IMR-90 (cell line): ENCODE data around the gene PRKAB1. TPM values are rescaled to one million over a fixed set of nuclear protein-coding genes. Genes with fewer than 3 reads are reported as not detected.
A peak's percentile ranks its signal among the peaks of the same experiment; 100 is the strongest.

Experiments used
- ATAC-seq: fragments of 200-7000 bp; cut with Tn5 transposase; 2 replicates; pipeline ENCODE4 v1.9.1; 2020; ENCODE audit warnings: low read depth, mild to moderate bottlenecking, moderate library complexity
- BruUV-seq: library from RNA; stranded (reverse); fragments of 400-500 nt; replicated peaks from 2 replicates; lab custom pipeline; 2021; lab: Mats Ljungman, UMichigan
- CTCF ChIA-PET: fragments of 300-600 bp; formaldehyde crosslinking; extraction: SDS; loops from one replicate; lab custom pipeline; 2021; ENCODE audit warnings: antibody characterized with exemption; lab: Yijun Ruan, JAX
- POLR2A ChIA-PET: fragments of 300-600 bp; sonication (Branson Sonifier 250); formaldehyde crosslinking; loops from one replicate; lab custom pipeline; 2022; ENCODE audit warnings: antibody characterized with exemption; ENCODE audit not compliant: unreplicated experiment; lab: Charles Lee
- DNase-seq: peaks from one replicate; pipeline ENCODE4 v3.0.0; 2013
- H2AFZ ChIP-seq: replicated peaks from 2 replicates; pipeline ENCODE3; 2013; ENCODE audit warnings: low read length, mild to moderate bottlenecking; ENCODE audit not compliant: poor library complexity
- H2AK5ac ChIP-seq: 2 replicates; pipeline ENCODE4 v1.6.1; 2013; ENCODE audit warnings: low read depth, low read length, inconsistent platforms
- H2AK9ac ChIP-seq: replicated peaks from 2 replicates; pipeline ENCODE3; 2013; ENCODE audit warnings: mild to moderate bottlenecking, low read depth, low read length, moderate library complexity; ENCODE audit not compliant: poor library complexity
- H2BK120ac ChIP-seq: 2 replicates; pipeline ENCODE4 v1.6.1; 2013; ENCODE audit warnings: low read depth, low read length, inconsistent platforms
- H2BK15ac ChIP-seq: 3 replicates; pipeline ENCODE4 v1.6.1; 2013; ENCODE audit warnings: low read depth, low read length, inconsistent platforms
- H2BK20ac ChIP-seq: 2 replicates; pipeline ENCODE4 v1.6.1; 2013; ENCODE audit warnings: low read depth, mild to moderate bottlenecking, inconsistent platforms, low read length, moderate library complexity
- H2BK5ac ChIP-seq: 2 replicates; pipeline ENCODE4 v1.6.1; 2013; ENCODE audit warnings: mild to moderate bottlenecking, low read depth, low read length, inconsistent platforms; ENCODE audit not compliant: poor library complexity, severe bottlenecking
- H3K14ac ChIP-seq: replicated peaks from 2 replicates; pipeline ENCODE4 v1.6.1; 2013; ENCODE audit warnings: low read depth, low read length, inconsistent platforms
- H3K18ac ChIP-seq: 2 replicates; pipeline ENCODE4 v1.6.1; 2013; ENCODE audit warnings: low read depth, low read length, control low read depth
- H3K23ac ChIP-seq: 2 replicates; pipeline ENCODE4 v1.6.1; 2013; ENCODE audit warnings: low read depth, low read length, inconsistent platforms
- H3K27ac ChIP-seq: 2 replicates; pipeline ENCODE4 v1.5.1; 2013; ENCODE audit warnings: mild to moderate bottlenecking, control low read depth, low read length; ENCODE audit not compliant: insufficient read depth
- H3K27me3 ChIP-seq: 2 replicates; pipeline ENCODE4 v1.6.1; 2013; ENCODE audit warnings: low read length; ENCODE audit not compliant: control insufficient read depth, insufficient read depth
- H3K36me3 ChIP-seq: 2 replicates; pipeline ENCODE4 v1.6.1; 2013; ENCODE audit warnings: low read length, mixed read lengths; ENCODE audit not compliant: control insufficient read depth, insufficient read depth
- H3K4ac ChIP-seq: 2 replicates; pipeline ENCODE4 v1.6.1; 2013; ENCODE audit warnings: low read depth, low read length, inconsistent platforms
- H3K4me1 ChIP-seq: 2 replicates; pipeline ENCODE4 v1.6.1; 2013; ENCODE audit warnings: low read length, mixed read lengths; ENCODE audit not compliant: control insufficient read depth, insufficient read depth
- H3K4me2 ChIP-seq: 2 replicates; pipeline ENCODE4 v1.6.1; 2013; ENCODE audit warnings: low read depth, mild to moderate bottlenecking, control low read depth, low read length, moderate library complexity
- H3K4me3 ChIP-seq: 2 replicates; pipeline ENCODE4 v1.5.1; 2013; ENCODE audit warnings: low read depth, mild to moderate bottlenecking, control low read depth, low read length, moderate library complexity; ENCODE audit not compliant: insufficient read depth
- H3K56ac ChIP-seq: 2 replicates; pipeline ENCODE4 v1.6.1; 2013; ENCODE audit warnings: low read length, inconsistent platforms; ENCODE audit not compliant: insufficient read depth; ENCODE audit errors: extremely low read depth
- H3K79me1 ChIP-seq, 2 experiments: 2 replicates each; pipeline ENCODE4 v1.6.1; 2013; ENCODE audit warnings: low read length in 2 of 2, inconsistent platforms in 1 of 2, low read depth in 1 of 2
- H3K9ac ChIP-seq: 2 replicates; pipeline ENCODE4 v1.6.1; 2013; ENCODE audit warnings: low read depth, low read length, control low read depth
- H3K9me1 ChIP-seq: 2 replicates; pipeline ENCODE4 v1.6.1; 2013; ENCODE audit warnings: low read length, inconsistent platforms; ENCODE audit not compliant: insufficient read depth
- H3K9me3 ChIP-seq: 2 replicates; pipeline ENCODE4 v1.6.1; 2013; ENCODE audit warnings: low read length; ENCODE audit not compliant: control insufficient read depth, insufficient read depth
- H4K20me1 ChIP-seq: 2 replicates; pipeline ENCODE4 v1.6.1; 2013; ENCODE audit warnings: low read length, inconsistent platforms; ENCODE audit not compliant: insufficient read depth
- H4K5ac ChIP-seq: 2 replicates; pipeline ENCODE4 v1.6.1; 2013; ENCODE audit warnings: mild to moderate bottlenecking, low read depth, low read length, control low read depth
- H4K8ac ChIP-seq, 2 experiments: 2 replicates each; pipeline ENCODE4 v1.6.1; 2013; ENCODE audit warnings: low read depth in 2 of 2, low read length in 2 of 2, control low read depth in 1 of 2, inconsistent platforms in 1 of 2
- H4K91ac ChIP-seq: 2 replicates; pipeline ENCODE4 v1.6.1; 2013; ENCODE audit warnings: low read depth, low read length, inconsistent platforms; ENCODE audit not compliant: insufficient read depth
- BHLHE40 ChIP-seq: fragments of 150-350 bp; IDR thresholded peaks from 2 replicates; pipeline ENCODE4 v1.6.1; 2016; ENCODE audit warnings: mild to moderate bottlenecking, low read depth, low read length
- CEBPB ChIP-seq: IDR thresholded peaks from 2 replicates; pipeline ENCODE4 v1.6.1; 2012; ENCODE audit warnings: low read depth, low read length, improper control_type of control experiment
- CHD1 ChIP-seq: IDR thresholded peaks from 2 replicates; pipeline ENCODE4 v1.6.1; 2012; ENCODE audit warnings: low read depth, low read length, improper control_type of control experiment
- CTCF ChIP-seq: conservative IDR thresholded peaks from 2 replicates; pipeline ENCODE4 v1.5.1; 2012; ENCODE audit warnings: mild to moderate bottlenecking, low read depth, low read length, improper control_type of control experiment
- FOS ChIP-seq: fragments of 150-350 bp; IDR thresholded peaks from 2 replicates; pipeline ENCODE4 v1.6.1; 2016; ENCODE audit warnings: low read depth, low read length
- MAFK ChIP-seq: IDR thresholded peaks from 2 replicates; pipeline ENCODE4 v1.6.1; 2012; ENCODE audit warnings: low read depth, low read length, improper control_type of control experiment
- MAZ ChIP-seq: IDR thresholded peaks from 2 replicates; pipeline ENCODE4 v1.6.1; 2012; ENCODE audit warnings: low read depth, mild to moderate bottlenecking, low read length, improper control_type of control experiment, moderate library complexity, borderline replicate concordance
- MXI1 ChIP-seq: IDR thresholded peaks from 2 replicates; pipeline ENCODE4 v1.6.1; 2012; ENCODE audit warnings: low read depth, mild to moderate bottlenecking, low read length, moderate library complexity, borderline replicate concordance
- NFE2L2 ChIP-seq: fragments of 150-350 bp; IDR thresholded peaks from 2 replicates; pipeline ENCODE4 v1.6.1; 2016; ENCODE audit warnings: low read depth, mild to moderate bottlenecking, low read length
- POLR2A ChIP-seq: IDR thresholded peaks from 2 replicates; pipeline ENCODE4 v1.6.1; 2012; ENCODE audit warnings: mild to moderate bottlenecking, low read depth, low read length
- RAD21 ChIP-seq: IDR thresholded peaks from 2 replicates; pipeline ENCODE4 v1.6.1; 2012; ENCODE audit warnings: low read length, improper control_type of control experiment
- RCOR1 ChIP-seq: IDR thresholded peaks from 2 replicates; pipeline ENCODE4 v1.6.1; 2012; ENCODE audit warnings: mild to moderate bottlenecking, low read length, improper control_type of control experiment; ENCODE audit not compliant: insufficient replicate concordance
- RFX5 ChIP-seq: IDR thresholded peaks from 2 replicates; pipeline ENCODE4 v1.8.0; 2012; ENCODE audit warnings: low read depth, mild to moderate bottlenecking, low read length, moderate library complexity
- SMC3 ChIP-seq: fragments of 150-350 bp; IDR thresholded peaks from 2 replicates; pipeline ENCODE4 v1.6.1; 2016; ENCODE audit warnings: low read depth, mild to moderate bottlenecking, antibody characterized with exemption, low read length, moderate library complexity
- USF2 ChIP-seq: fragments of 150-350 bp; IDR thresholded peaks from 2 replicates; pipeline ENCODE4 v1.6.1; 2017; ENCODE audit warnings: mild to moderate bottlenecking, antibody characterized with exemption, low read length, low read depth
- WGBS, 2 experiments: methylation state at CpG; one replicate each; pipeline versions ENCODE4 v1.1.5 to v1.1.7; 2013; ENCODE audit warnings: missing lambda C conversion rate in 2 of 2; ENCODE audit not compliant: insufficient read length in 1 of 2; ENCODE audit errors: extremely low coverage in 2 of 2; 5-methylcytosine and 5-hydroxymethylcytosine counted together
- dilution Hi-C: fragments of 300-500 bp; cut with HindIII; formaldehyde crosslinking; loops from one replicate; pipeline ENCODE4 v1.14.3; 2018; ENCODE audit warnings: low sequenced_read_pairs; ENCODE audit not compliant: unreplicated experiment
- in situ Hi-C: fragments of 300-500 bp; cut with MboI; formaldehyde crosslinking; loops from 3 replicates; pipeline ENCODE4 v1.14.3; 2019; ENCODE audit warnings: low sequenced_read_pairs, inconsistent platforms, mixed read lengths
- intact Hi-C: fragments of 100-400 bp; cut with micrococcal nuclease; formaldehyde crosslinking; loops from 2 replicates; pipeline ENCODE4 v1.10.0; 2022
- polyA plus RNA-seq, 3 experiments: library from polyadenylated mRNA; depleted of rRNA; stranded (reverse); fragments of >200 nt; gene quantifications; 2 replicates each; pipeline ENCODE4 v1.2.3, GENCODE V29; 2012; ENCODE audit warnings: low replicate concordance in 1 of 3
- total RNA-seq: library from RNA; depleted of rRNA; stranded (reverse); fragments of >200 nt; gene quantifications from 2 replicates; pipeline ENCODE4 v1.2.3, GENCODE V29; 2012
- TF ChIP-seq, protein P1 (sequence below): fragments of 150-350 bp; IDR thresholded peaks from 2 replicates; pipeline ENCODE4 v1.6.1; 2016; ENCODE audit warnings: low read depth, mild to moderate bottlenecking, low read length, moderate library complexity, borderline replicate concordance

PRKAB1 gene
- total and polyA plus RNA-seq, 2 of the 4 experiments (the other 2 are of a cell fraction): 9.7 to 19.3 TPM

DNA sequence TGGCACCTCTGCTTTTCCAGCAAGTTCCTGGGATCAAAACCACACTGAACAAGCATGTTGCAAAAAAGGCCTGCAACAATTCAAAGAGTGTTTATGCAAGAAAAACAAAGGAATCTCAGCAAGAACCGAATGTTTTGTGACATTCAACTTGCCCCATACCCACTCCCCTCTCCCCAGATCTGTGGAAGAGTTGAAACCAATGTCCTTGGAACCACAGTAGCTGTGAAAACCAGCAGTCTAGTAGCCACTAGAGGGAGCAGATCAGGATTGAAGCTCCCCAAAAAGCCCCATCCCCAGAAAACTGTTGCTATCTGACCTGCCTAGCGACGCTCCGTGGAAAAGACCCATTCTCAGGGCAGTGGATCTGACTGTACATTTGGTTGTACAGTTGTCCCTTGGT lies 27.1 kb downstream of the PRKAB1 start:
- Histone ChIP-seq H2BK120ac (no peak overlapping the region), H3K79me1 (peaks cover 0 to 13% of the 10 kb centered on the region in 2 experiments; a peak in 1 of 4 replicates), H2AK5ac (no peak overlapping the region), H2BK15ac (no peak overlapping the region), H3K4me1 (peaks cover 10% of the 10 kb centered on the region), H2BK5ac (no peak overlapping the region), H3K4ac (no peak overlapping the region), H3K14ac (no peak overlapping the region), H4K91ac (no peak overlapping the region), H3K36me3 (no peaks in the 10 kb centered on the region; the same call in none of the 2 replicates), H4K20me1 (no peaks in the 10 kb centered on the region), H3K27ac (no peak overlapping the region), H2BK20ac (no peak overlapping the region), H3K27me3 (no peaks in the 10 kb centered on the region), H4K5ac (no peak overlapping the region; the same call in 1 of the 2 replicates), H3K23ac (no peak overlapping the region), H3K9me1 (peaks cover 9% of the 10 kb centered on the region; the same call in 1 of the 2 replicates), H3K9me3 (no peaks in the 10 kb centered on the region), H3K56ac (no peak overlapping the region), H2AFZ (no peak overlapping the region), H2AK9ac (no peak overlapping the region), H3K4me3 (no peak overlapping the region), H3K18ac (no peak overlapping the region), H4K8ac (no peak overlapping the region), H3K4me2 (no peak overlapping the region), H3K9ac (no peak overlapping the region)
- ChIA-PET CTCF (interaction anchor here (0.5 to 1.8 kb wide), 8 partner anchors 8 to 159 kb away, joined by 3 to 8 read pairs (median 4); no protein-coding TSS in a partner anchor), POLR2A (no interaction called here)
- no peak for DNase-seq
- ATAC-seq: no peak
- dilution Hi-C loops: no loop called here
- in situ Hi-C loops: no loop called here
- 60% methylated on average over 1 of the region's 4 CpGs; no CpG with 5 or more reads in 1 of the 2 experiments for WGBS, 2 experiments
- TF ChIP-seq MXI1 (no peak), BHLHE40 (no peak), POLR2A (no peak), CEBPB (no peak), USF2 (no peak), RCOR1 (no peak), SMC3 (no peak; the same call in 1 of the 2 replicates), NFE2L2 (no peak), MAZ (no peak), RFX5 (no peak), FOS (no peak), CHD1 (no peak), RAD21 (peak; percentile 21; the same call in 1 of the 2 replicates), CTCF (peak; percentile 38), MAFK (no peak)
- TF ChIP-seq, protein P1, sequence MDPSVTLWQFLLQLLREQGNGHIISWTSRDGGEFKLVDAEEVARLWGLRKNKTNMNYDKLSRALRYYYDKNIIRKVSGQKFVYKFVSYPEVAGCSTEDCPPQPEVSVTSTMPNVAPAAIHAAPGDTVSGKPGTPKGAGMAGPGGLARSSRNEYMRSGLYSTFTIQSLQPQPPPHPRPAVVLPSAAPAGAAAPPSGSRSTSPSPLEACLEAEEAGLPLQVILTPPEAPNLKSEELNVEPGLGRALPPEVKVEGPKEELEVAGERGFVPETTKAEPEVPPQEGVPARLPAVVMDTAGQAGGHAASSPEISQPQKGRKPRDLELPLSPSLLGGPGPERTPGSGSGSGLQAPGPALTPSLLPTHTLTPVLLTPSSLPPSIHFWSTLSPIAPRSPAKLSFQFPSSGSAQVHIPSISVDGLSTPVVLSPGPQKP: no peak
- intact Hi-C loops: no loop called here
- BruUV-seq: no TSS peak
